ENCODE results near the gene FAM120A.
"Not testable (repeated sequence)": the region's sequence is repeated elsewhere in the genome, so short reads cannot be mapped to it uniquely, and the experiment has no call there.

The FAM120A gene

GRCh38 chr9:93507768-93508167 lies 56.3 kb downstream of the FAM120A start:
- CTCF ChIA-PET, result interaction anchor here (0.9 to 2.4 kb wide), 4 partner anchors 9 to 58 kb away, joined by 3 to 7 read pairs (median 4); no protein-coding TSS in a partner anchor
- DNase-seq, result no peak
- Histone ChIP-seq H3K27me3 (replicated peaks in 2 of 5; ENCODE audit: control insufficient read depth in 4 of 5, insufficient read depth in 5 of 5, low read length in 4 of 5) (no peaks in the 10 kb centered on the region), H3K27ac (ENCODE audit: insufficient read depth in 1 of 2, low read depth in 1 of 2, low read length in 2 of 2, poor library complexity in 1 of 2, severe bottlenecking in 2 of 2) (no peak overlapping the region), H3K4me3 (ENCODE audit: control insufficient read depth in 1 of 7, extremely low read depth in 1 of 7, insufficient read depth in 4 of 7, low read depth in 2 of 7, low read length in 6 of 7) (no peak overlapping the region), H3K9me3 (ENCODE audit: control extremely low read depth in 1 of 5, control insufficient read depth in 4 of 5, insufficient read depth in 2 of 5, low read depth in 1 of 5, low read length in 4 of 5) (no peaks in the 10 kb centered on the region), H3K36me3 (ENCODE audit: control insufficient read depth in 4 of 4, insufficient read depth in 4 of 4, low read length in 3 of 4) (peaks cover 0 to 24% (median 4%) of the 10 kb centered on the region in 4 experiments), H3K4me1 (ENCODE audit: control extremely low read depth in 1 of 4, control insufficient read depth in 4 of 4, insufficient read depth in 4 of 4, low read length in 3 of 4) (peaks cover 8 to 39% (median 21%) of the 10 kb centered on the region in 4 experiments)
- POLR2A ChIA-PET, result no interaction called here
- 100% methylated on average over 1 of the region's 2 CpGs for WGBS (ENCODE audit: insufficient coverage)

- ChIA-PET POLR2A (no interaction called here), CTCF (interaction anchor here (0.9 to 2.4 kb wide), 4 partner anchors 10 to 58 kb away, joined by 3 to 7 read pairs (median 4); no protein-coding TSS in a partner anchor)
- no peak overlapping the region for H3K27ac ChIP-seq (ENCODE audit: insufficient read depth in 1 of 2, low read depth in 1 of 2, low read length in 2 of 2, poor library complexity in 1 of 2, severe bottlenecking in 2 of 2)
- WGBS (ENCODE audit: insufficient coverage), result 50% methylated on average over 2 of the region's 2 CpGs
- DNase-seq, result no peak
- H3K9me3 ChIP-seq (ENCODE audit: control extremely low read depth in 1 of 5, control insufficient read depth in 4 of 5, insufficient read depth in 2 of 5, low read depth in 1 of 5, low read length in 4 of 5), result no peaks in the 10 kb centered on the region
- peaks cover 8 to 39% (median 20%) of the 10 kb centered on the region in 4 experiments for H3K4me1 ChIP-seq (ENCODE audit: control extremely low read depth in 1 of 4, control insufficient read depth in 4 of 4, insufficient read depth in 4 of 4, low read length in 3 of 4)
- peaks cover 0 to 21% (median 3%) of the 10 kb centered on the region in 4 experiments for H3K36me3 ChIP-seq (ENCODE audit: control insufficient read depth in 4 of 4, insufficient read depth in 4 of 4, low read length in 3 of 4)
- H3K4me3 ChIP-seq (ENCODE audit: control insufficient read depth in 1 of 7, extremely low read depth in 1 of 7, insufficient read depth in 4 of 7, low read depth in 2 of 7, low read length in 6 of 7), result no peak overlapping the region
- H3K27me3 ChIP-seq (replicated peaks in 2 of 5; ENCODE audit: control insufficient read depth in 4 of 5, insufficient read depth in 5 of 5, low read length in 4 of 5), result no peaks in the 10 kb centered on the region
Measured at GRCh38 chr9:93508207-93508606, 56.7 kb downstream of the FAM120A start.

DNA sequence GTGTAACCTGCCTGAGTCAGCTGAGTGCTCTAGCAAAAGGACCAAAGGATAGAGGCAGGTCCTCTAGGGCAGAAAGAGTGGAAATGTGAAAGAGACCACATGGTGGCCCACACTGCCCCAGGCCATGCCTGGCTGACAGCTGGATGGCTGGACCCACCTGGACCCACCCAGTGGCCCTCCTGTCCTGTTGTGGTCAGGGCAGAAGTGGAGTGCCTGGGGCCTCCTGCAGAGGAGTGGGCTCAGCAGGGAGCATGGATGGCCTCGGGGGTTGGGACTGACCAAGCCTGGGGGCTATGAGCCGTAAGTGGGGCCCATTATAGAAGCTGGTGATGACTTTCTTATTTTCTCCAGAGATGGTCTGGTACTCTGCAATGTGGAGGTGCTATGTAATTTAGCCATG lies 57.6 kb downstream of the FAM120A start:
- Histone ChIP-seq H3K27ac (ENCODE audit: insufficient read depth in 1 of 2, low read depth in 1 of 2, low read length in 2 of 2, poor library complexity in 1 of 2, severe bottlenecking in 2 of 2) (no peak overlapping the region), H3K36me3 (ENCODE audit: control insufficient read depth in 4 of 4, insufficient read depth in 4 of 4, low read length in 3 of 4) (peaks cover 0 to 25% (median 5%) of the 10 kb centered on the region in 4 experiments), H3K4me3 (ENCODE audit: control insufficient read depth in 1 of 7, extremely low read depth in 1 of 7, insufficient read depth in 4 of 7, low read depth in 2 of 7, low read length in 6 of 7) (no peak overlapping the region), H3K4me1 (ENCODE audit: control extremely low read depth in 1 of 4, control insufficient read depth in 4 of 4, insufficient read depth in 4 of 4, low read length in 3 of 4) (peaks cover 8 to 36% (median 17%) of the 10 kb centered on the region in 4 experiments), H3K9me3 (ENCODE audit: control extremely low read depth in 1 of 5, control insufficient read depth in 4 of 5, insufficient read depth in 2 of 5, low read depth in 1 of 5, low read length in 4 of 5) (no peaks in the 10 kb centered on the region), H3K27me3 (replicated peaks in 2 of 5; ENCODE audit: control insufficient read depth in 4 of 5, insufficient read depth in 5 of 5, low read length in 4 of 5) (no peaks in the 10 kb centered on the region)
- DNase-seq, result no peak
- CTCF ChIA-PET, result interaction anchor here (1.2 to 2.4 kb wide), 3 partner anchors 8 to 57 kb away, joined by 3 to 7 read pairs (median 3); no protein-coding TSS in a partner anchor
- 100% methylated on average over 2 of the region's 2 CpGs for WGBS (ENCODE audit: insufficient coverage)
- POLR2A ChIA-PET, result no interaction called here

DNA sequence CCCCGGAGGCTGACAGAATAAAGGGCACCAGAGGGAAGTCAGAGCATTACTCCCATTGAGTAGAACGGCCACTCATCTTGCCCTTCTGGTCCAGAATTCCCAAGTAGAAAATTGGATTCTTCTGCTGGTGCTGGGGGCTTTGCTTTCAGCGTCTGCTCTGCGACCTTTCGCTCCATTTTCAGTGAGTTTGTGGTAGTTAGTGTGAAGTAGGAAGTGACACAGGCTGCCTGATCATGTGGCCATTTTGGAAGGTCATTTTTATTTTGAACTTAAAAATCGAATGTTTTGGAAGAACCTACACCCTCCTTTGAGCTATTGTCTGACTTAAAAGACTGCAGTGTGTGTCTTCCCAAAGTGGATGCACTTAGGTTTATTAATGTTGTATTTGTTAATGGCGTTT lies 58.6 kb downstream of the FAM120A start:
- H3K27me3 ChIP-seq (replicated peaks in 2 of 5; ENCODE audit: control insufficient read depth in 4 of 5, insufficient read depth in 5 of 5, low read length in 4 of 5), result no peaks in the 10 kb centered on the region
- 83% methylated on average over 2 of the region's 7 CpGs for WGBS (ENCODE audit: insufficient coverage)
- H3K4me1 ChIP-seq (ENCODE audit: control extremely low read depth in 1 of 4, control insufficient read depth in 4 of 4, insufficient read depth in 4 of 4, low read length in 3 of 4), result peaks cover 5 to 30% (median 12%) of the 10 kb centered on the region in 4 experiments
- CTCF ChIA-PET, result interaction anchor here (1.2 to 2.4 kb wide), 3 partner anchors 9 to 56 kb away, joined by 3 to 7 read pairs (median 3); no protein-coding TSS in a partner anchor
- no peak for DNase-seq
- POLR2A ChIA-PET, result no interaction called here
- H3K4me3 ChIP-seq (ENCODE audit: control insufficient read depth in 1 of 7, extremely low read depth in 1 of 7, insufficient read depth in 4 of 7, low read depth in 2 of 7, low read length in 6 of 7), result no peak overlapping the region
- H3K9me3 ChIP-seq (ENCODE audit: control extremely low read depth in 1 of 5, control insufficient read depth in 4 of 5, insufficient read depth in 2 of 5, low read depth in 1 of 5, low read length in 4 of 5), result no peaks in the 10 kb centered on the region
- H3K27ac ChIP-seq (ENCODE audit: insufficient read depth in 1 of 2, low read depth in 1 of 2, low read length in 2 of 2, poor library complexity in 1 of 2, severe bottlenecking in 2 of 2), result no peak overlapping the region
- peaks cover 0 to 28% (median 7%) of the 10 kb centered on the region in 4 experiments for H3K36me3 ChIP-seq (ENCODE audit: control insufficient read depth in 4 of 4, insufficient read depth in 4 of 4, low read length in 3 of 4)

- H3K9me3 ChIP-seq (ENCODE audit: control extremely low read depth in 1 of 5, control insufficient read depth in 4 of 5, insufficient read depth in 2 of 5, low read depth in 1 of 5, low read length in 4 of 5); H3K27ac ChIP-seq (ENCODE audit: insufficient read depth in 1 of 2, low read depth in 1 of 2, low read length in 2 of 2, poor library complexity in 1 of 2, severe bottlenecking in 2 of 2); H3K27me3 ChIP-seq (replicated peaks in 2 of 5; ENCODE audit: control insufficient read depth in 4 of 5, insufficient read depth in 5 of 5, low read length in 4 of 5); H3K4me3 ChIP-seq (ENCODE audit: control insufficient read depth in 1 of 7, extremely low read depth in 1 of 7, insufficient read depth in 4 of 7, low read depth in 2 of 7, low read length in 6 of 7); POLR2A ChIA-PET; CTCF ChIA-PET; DNase-seq: not testable (repeated sequence)
- WGBS (ENCODE audit: insufficient coverage), result 100% methylated on average over 4 of the region's 8 CpGs
- Histone ChIP-seq H3K36me3 (ENCODE audit: control insufficient read depth in 4 of 4, insufficient read depth in 4 of 4, low read length in 3 of 4) (peaks cover 0 to 28% (median 8%) of the 10 kb centered on the region in 4 experiments), H3K4me1 (ENCODE audit: control extremely low read depth in 1 of 4, control insufficient read depth in 4 of 4, insufficient read depth in 4 of 4, low read length in 3 of 4) (peaks cover 0 to 19% (median 3%) of the 10 kb centered on the region in 4 experiments)
Measured at GRCh38 chr9:93511228-93511627, 59.7 kb downstream of the FAM120A start.

DNA sequence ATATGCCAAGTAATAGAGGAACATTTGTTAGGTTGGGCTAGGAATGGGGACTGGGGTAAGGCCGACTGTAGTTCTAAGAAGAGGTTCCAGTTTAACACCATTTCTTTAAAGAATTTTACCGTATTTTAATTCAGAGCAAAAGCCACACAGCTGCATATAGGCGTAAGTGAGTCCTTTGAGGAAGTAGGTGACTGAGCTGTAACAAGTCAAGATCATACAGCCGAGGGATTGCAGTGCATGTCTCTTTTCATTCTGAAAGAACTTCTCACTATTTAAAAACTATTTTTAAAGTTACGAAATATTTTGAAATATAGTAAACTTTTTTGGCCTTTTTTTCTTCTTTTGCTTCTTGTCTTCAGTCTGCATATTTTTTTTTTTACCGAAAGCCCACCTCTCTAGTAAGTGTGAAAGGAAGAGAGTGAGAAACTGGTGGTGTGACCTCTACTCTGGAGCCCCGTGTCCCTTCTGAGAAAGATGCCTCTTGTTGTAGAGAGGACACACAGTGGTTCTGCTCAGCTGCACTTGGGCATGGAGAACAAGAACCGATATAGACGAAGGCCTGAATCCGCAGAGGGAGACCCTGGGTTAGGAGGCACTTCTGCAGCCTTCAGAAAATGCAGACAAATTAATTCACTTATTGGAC lies 60.8 kb downstream of the FAM120A start:
- Histone ChIP-seq H3K27ac (ENCODE audit: insufficient read depth in 1 of 2, low read depth in 1 of 2, low read length in 2 of 2, poor library complexity in 1 of 2, severe bottlenecking in 2 of 2) (peak overlapping the region; percentile 25 to 66), H3K36me3 (ENCODE audit: control insufficient read depth in 4 of 4, insufficient read depth in 4 of 4, low read length in 3 of 4) (peaks cover 0 to 31% (median 12%) of the 10 kb centered on the region in 4 experiments), H3K4me1 (ENCODE audit: control extremely low read depth in 1 of 4, control insufficient read depth in 4 of 4, insufficient read depth in 4 of 4, low read length in 3 of 4) (peaks cover 0 to 19% (median 3%) of the 10 kb centered on the region in 4 experiments)
- H3K9me3 ChIP-seq (ENCODE audit: control extremely low read depth in 1 of 5, control insufficient read depth in 4 of 5, insufficient read depth in 2 of 5, low read depth in 1 of 5, low read length in 4 of 5); H3K4me3 ChIP-seq (ENCODE audit: control insufficient read depth in 1 of 7, extremely low read depth in 1 of 7, insufficient read depth in 4 of 7, low read depth in 2 of 7, low read length in 6 of 7); H3K27me3 ChIP-seq (replicated peaks in 2 of 5; ENCODE audit: control insufficient read depth in 4 of 5, insufficient read depth in 5 of 5, low read length in 4 of 5): not testable (repeated sequence)
- POLR2A ChIA-PET, result interaction anchor here (0.7 kb wide), 1 partner anchor 40 kb away, joined by 5 read pairs; no protein-coding TSS in a partner anchor
- peak in 2 of 3 donors; percentile 68 to 72 for DNase-seq
- CTCF ChIA-PET, result interaction anchor here (0.7 to 1.2 kb wide), 3 partner anchors 12 to 41 kb away, joined by 3 read pairs; no protein-coding TSS in a partner anchor
- no CpG with 5 or more reads among the region's 10 CpGs for WGBS (ENCODE audit: insufficient coverage)

GRCh38 chr9:93513606-93514005 lies 62.1 kb downstream of the FAM120A start:
- WGBS (ENCODE audit: insufficient coverage), result 99% methylated on average over 9 of the region's 9 CpGs
- CTCF ChIA-PET, result interaction anchor here (1.1 kb wide), 1 partner anchor 10 kb away, joined by 3 read pairs; no protein-coding TSS in a partner anchor
- Histone ChIP-seq H3K36me3 (ENCODE audit: control insufficient read depth in 4 of 4, insufficient read depth in 4 of 4, low read length in 3 of 4) (peaks cover 0 to 38% (median 21%) of the 10 kb centered on the region in 4 experiments), H3K4me1 (ENCODE audit: control extremely low read depth in 1 of 4, control insufficient read depth in 4 of 4, insufficient read depth in 4 of 4, low read length in 3 of 4) (peaks cover 0 to 19% (median 3%) of the 10 kb centered on the region in 4 experiments), H3K9me3 (ENCODE audit: control extremely low read depth in 1 of 5, control insufficient read depth in 4 of 5, insufficient read depth in 2 of 5, low read depth in 1 of 5, low read length in 4 of 5) (no peaks in the 10 kb centered on the region), H3K27me3 (replicated peaks in 2 of 5; ENCODE audit: control insufficient read depth in 4 of 5, insufficient read depth in 5 of 5, low read length in 4 of 5) (no peaks in the 10 kb centered on the region), H3K27ac (ENCODE audit: insufficient read depth in 1 of 2, low read depth in 1 of 2, low read length in 2 of 2, poor library complexity in 1 of 2, severe bottlenecking in 2 of 2) (no peak overlapping the region), H3K4me3 (ENCODE audit: control insufficient read depth in 1 of 7, extremely low read depth in 1 of 7, insufficient read depth in 4 of 7, low read depth in 2 of 7, low read length in 6 of 7) (no peak overlapping the region)
- POLR2A ChIA-PET, result no interaction called here
- DNase-seq, result no peak

All from common myeloid progenitor, CD34-positive (primary cell).